GM12891 (cell line): ENCODE data around the gene HOXD4.

Source experiments
- DNase-seq: peaks from one replicate; pipeline ENCODE4 v3.0.0; 2011; ENCODE audit warnings: low spot score; ENCODE audit not compliant: insufficient read length
- FAIRE-seq: peaks from 2 replicates; lab custom pipeline; 2011; peaks lifted over from hg19 to GRCh38; lab: Jason Lieb, UNC
- PAX5 ChIP-seq: IDR thresholded peaks from 2 replicates; pipeline ENCODE4 v1.6.1; 2011; ENCODE audit warnings: low read length, moderate library complexity, mild to moderate bottlenecking; ENCODE audit not compliant: insufficient read depth, severe bottlenecking
- POLR2A ChIP-seq: IDR thresholded peaks from 2 replicates; pipeline ENCODE4 v1.6.1; 2011; ENCODE audit warnings: low read depth, low read length, control low read depth
- POLR2AphosphoS5 ChIP-seq: IDR thresholded peaks from 2 replicates; pipeline ENCODE4 v1.6.1; 2011; ENCODE audit warnings: low read depth, low read length, control low read depth
- POU2F2 ChIP-seq: IDR thresholded peaks from 2 replicates; pipeline ENCODE4 v1.6.1; 2011; ENCODE audit warnings: low read depth, mild to moderate bottlenecking, control low read depth, low read length, moderate library complexity
- SPI1 ChIP-seq: IDR thresholded peaks from 2 replicates; pipeline ENCODE4 v1.6.1; 2011; ENCODE audit warnings: low read depth, low read length, control low read depth
- TAF1 ChIP-seq: IDR thresholded peaks from 2 replicates; pipeline ENCODE4 v1.6.1; 2011; ENCODE audit warnings: low read depth, low read length, control low read depth

HOXD4 gene

DNA sequence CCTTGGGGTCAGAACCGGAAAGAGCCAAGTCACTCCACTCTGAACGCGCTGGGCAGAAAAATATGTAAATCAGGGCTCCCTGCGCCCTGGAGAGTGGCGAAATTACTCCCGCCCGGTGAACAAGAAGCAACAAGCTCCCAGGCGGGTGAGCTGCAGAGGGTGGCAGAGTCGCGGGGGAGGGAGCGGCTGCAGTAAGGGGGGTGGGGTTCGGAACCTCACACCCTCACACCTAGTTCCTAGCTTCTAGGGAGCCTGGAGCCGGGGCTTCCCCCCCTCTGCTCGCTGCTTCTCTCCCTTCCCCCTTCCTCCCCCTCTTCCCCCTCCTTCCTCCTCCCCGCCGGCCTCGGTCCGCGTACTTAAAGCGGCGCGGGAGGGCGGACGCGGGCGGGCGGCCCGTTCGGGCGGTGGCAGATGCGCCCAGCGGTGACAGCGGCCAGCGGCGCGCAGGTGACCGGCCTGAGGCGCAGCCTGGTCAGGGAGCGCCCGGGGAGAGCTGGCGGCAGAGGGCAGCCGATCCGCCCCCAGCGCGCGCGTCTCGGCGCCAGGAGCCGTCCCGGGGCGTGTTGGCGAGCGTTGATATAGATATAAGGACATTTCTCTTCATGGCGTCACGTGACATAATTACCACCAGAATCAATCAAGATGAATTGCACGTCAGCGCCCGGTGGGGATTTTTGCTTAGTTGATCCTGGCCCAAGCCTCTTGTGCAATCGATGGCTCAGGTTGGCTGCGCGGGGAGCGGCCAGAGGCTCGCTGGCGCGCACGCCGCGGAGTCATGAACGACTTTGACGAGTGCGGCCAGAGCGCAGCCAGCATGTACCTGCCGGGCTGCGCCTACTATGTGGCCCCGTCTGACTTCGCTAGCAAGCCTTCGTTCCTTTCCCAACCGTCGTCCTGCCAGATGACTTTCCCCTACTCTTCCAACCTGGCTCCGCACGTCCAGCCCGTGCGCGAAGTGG is 44.5 kb upstream of the HOXD4 start, which contains the start of gene HOXD11:
Gene HOXD11, plus strand, starts transcription at position 700 of the 959 bp plus-strand sequence. Its CDS starts 76 bp downstream, at position 776.
- TF ChIP-seq PAX5 (no peak), POLR2A (no peak), SPI1 (no peak), POU2F2 (no peak)
- DNase-seq (no peak), FAIRE-seq (no peak)

DNA sequence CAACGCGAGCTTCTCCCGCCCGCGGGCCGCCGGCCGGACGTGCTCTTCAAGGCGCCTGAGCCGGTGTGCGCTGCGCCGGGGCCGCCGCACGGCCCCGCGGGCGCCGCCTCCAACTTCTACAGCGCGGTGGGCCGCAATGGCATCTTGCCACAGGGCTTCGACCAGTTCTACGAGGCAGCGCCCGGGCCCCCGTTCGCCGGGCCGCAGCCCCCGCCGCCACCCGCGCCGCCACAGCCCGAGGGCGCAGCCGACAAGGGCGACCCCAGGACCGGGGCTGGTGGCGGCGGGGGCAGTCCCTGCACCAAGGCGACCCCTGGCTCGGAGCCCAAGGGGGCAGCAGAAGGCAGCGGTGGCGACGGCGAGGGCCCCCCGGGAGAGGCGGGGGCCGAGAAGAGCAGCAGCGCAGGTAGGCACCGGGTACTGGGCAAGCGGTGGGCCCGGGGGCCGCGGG is 43.6 kb upstream of the HOXD4 start:
- DNase-seq: no peak
- no peak for FAIRE-seq
- TF ChIP-seq POLR2AphosphoS5 (no peak), PAX5 (no peak), POLR2A (no peak), POU2F2 (no peak)

DNA sequence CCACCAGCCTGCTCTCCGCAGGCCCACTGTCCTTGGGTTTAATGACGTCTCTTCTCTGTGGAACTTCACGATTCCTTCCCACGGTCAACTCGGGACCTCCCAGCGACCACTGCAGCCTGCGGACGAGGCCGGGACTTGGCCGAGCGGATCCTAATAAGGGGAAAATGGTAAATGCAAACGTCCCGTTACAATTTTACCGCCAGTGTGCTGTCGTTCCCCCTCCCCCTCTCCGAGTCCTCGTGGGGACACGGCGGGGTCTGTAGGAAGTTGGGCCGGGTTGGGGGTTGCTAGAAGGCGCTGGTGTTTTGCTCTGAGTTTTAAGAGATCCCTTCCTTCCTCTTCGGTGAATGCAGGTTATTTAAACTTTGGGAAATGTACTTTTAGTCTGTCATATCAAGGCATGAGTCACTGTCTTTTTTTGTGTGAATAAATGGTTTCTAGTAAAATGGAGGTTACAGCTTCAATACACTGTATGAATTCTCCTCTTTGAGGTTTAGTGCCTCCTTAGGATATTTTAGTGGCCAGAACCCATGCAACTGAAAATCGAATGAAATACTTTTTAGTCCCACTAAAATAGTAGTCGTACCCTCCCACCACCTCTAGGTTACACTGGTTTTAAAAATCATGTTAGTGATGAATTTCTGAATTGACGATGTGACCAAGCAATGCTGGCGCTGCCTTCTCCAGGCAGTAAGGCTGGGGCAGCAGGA is 42.0 kb upstream of the HOXD4 start:
- no peak for TF ChIP-seq SPI1
- no peak for TF ChIP-seq POU2F2
- no peak for TF ChIP-seq POLR2A
- TF ChIP-seq PAX5: no peak
- TF ChIP-seq POLR2AphosphoS5: no peak
- no peak for TF ChIP-seq TAF1
- no peak for FAIRE-seq

DNA sequence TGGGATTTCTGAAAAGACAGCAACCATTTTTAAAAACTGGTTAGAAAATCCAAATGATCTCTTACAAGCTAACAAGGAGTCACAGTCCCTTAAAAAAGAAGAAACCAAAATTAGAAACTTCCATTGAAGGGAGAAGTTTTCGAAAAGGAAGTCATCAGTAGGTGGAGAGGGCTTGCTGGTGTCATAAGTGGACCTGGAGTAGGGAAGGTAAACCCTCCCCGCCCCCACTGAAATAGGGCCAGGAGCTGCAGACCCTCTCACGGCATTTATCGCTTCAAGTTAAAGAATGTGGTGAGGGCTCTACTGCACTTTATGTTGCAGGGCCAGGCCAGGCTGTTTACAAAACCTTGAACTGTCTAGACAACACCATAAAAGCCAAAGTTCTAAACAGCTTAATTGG is 41.4 kb upstream of the HOXD4 start:
- no peak for DNase-seq

More for the DNA sequence above, 42.0 kb upstream of the HOXD4 start:
- DNase-seq: no peak

DNA sequence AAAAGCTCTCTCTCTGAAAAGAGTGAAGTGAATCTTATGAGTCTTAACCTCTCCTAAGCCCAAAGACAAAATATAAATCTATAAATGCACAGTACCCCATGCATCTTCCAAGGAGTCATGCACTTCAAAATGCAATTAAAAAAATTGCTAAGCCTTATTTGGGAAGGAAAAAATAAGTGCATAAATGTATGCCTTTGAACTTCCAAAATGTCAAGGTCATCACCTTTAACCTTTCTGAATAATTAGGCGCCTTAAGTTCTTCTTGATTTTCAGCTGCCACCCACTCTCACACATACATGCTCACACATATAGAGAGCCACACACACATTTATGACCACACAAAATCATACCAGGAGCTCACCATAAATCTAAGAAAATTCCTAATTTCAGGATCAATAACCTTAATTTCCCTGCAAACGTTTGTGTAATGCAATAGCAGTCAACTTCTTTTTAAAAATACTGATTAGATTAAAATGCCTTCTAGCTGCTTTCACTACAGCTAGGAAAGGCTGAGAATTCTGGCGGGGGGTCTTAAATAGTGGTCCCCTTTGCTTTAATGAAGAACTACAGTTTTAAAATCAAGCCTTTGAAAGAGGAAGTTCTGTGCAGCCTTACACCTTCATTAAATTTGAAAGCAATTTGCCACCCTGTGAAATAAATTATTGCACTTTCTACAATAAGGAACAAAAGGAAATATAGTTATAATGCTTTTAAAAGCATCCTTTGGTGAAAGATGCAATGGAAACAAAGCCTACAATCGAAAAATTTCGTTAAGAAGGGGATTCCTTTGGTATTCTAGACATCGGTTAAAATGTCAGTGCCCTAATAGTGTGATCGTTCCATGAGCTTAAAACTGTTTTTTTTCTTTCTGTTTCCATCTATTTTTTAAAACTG is 40.7 kb upstream of the HOXD4 start:
- no peak for DNase-seq
- TF ChIP-seq TAF1 (no peak), POU2F2 (no peak), POLR2AphosphoS5 (no peak), PAX5 (no peak), POLR2A (no peak), SPI1 (no peak)
- FAIRE-seq: no peak

More for the DNA sequence above, 41.4 kb upstream of the HOXD4 start:
- FAIRE-seq: no peak
- TF ChIP-seq POLR2AphosphoS5: no peak
- no peak for TF ChIP-seq POU2F2
- no peak for TF ChIP-seq POLR2A
- TF ChIP-seq PAX5: no peak
- no peak for TF ChIP-seq SPI1
- TF ChIP-seq TAF1: no peak

DNA sequence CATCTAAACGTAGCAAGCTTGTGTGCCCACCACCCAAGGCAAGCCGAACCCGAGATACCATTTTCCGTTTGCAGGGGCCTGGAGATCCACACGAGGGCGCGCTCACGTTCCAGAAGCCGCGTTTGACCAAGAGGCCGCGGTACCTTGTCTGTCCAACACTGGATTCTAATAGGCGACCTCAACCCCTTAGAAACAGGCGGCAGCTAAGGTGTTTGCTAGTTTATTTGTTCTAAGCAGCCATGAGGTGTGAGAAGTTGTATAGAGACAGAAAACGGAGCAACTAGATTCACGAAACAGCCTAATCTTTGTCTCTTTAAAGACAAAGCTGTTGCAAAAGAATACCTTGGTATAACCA is 40.1 kb upstream of the HOXD4 start:
- no peak for DNase-seq
- FAIRE-seq: no peak
- TF ChIP-seq PAX5: no peak
- no peak for TF ChIP-seq TAF1
- no peak for TF ChIP-seq SPI1
- TF ChIP-seq POU2F2: no peak
- no peak for TF ChIP-seq POLR2A
- no peak for TF ChIP-seq POLR2AphosphoS5

DNA sequence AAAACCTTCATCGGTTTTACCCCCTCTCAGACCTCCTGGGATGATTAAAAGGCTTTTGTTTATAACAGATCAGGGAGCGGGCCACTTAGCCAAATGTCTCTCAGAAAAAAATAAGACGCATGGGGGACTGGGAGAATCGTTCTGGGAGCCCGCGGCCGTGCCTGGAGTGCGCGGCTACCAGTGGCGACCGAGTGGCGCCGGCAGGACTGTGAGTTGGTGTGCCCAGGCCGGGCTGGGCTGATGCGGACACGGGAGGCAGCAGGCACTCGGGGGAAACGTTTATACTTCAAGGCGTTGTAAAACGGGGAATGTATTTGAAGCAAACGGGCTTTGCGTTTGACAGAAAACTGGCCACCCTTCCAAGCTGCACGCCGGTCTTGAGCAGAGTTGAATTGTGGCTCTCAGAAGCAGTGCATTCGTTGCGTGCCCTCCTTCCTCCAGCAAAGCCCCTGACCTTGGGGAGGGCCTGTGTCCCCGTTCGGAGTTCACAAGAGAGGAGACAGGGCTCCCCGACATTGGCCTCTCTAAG is 39.4 kb upstream of the HOXD4 start:
- DNase-seq: no peak
- FAIRE-seq: no peak
- TF ChIP-seq SPI1: no peak

DNA sequence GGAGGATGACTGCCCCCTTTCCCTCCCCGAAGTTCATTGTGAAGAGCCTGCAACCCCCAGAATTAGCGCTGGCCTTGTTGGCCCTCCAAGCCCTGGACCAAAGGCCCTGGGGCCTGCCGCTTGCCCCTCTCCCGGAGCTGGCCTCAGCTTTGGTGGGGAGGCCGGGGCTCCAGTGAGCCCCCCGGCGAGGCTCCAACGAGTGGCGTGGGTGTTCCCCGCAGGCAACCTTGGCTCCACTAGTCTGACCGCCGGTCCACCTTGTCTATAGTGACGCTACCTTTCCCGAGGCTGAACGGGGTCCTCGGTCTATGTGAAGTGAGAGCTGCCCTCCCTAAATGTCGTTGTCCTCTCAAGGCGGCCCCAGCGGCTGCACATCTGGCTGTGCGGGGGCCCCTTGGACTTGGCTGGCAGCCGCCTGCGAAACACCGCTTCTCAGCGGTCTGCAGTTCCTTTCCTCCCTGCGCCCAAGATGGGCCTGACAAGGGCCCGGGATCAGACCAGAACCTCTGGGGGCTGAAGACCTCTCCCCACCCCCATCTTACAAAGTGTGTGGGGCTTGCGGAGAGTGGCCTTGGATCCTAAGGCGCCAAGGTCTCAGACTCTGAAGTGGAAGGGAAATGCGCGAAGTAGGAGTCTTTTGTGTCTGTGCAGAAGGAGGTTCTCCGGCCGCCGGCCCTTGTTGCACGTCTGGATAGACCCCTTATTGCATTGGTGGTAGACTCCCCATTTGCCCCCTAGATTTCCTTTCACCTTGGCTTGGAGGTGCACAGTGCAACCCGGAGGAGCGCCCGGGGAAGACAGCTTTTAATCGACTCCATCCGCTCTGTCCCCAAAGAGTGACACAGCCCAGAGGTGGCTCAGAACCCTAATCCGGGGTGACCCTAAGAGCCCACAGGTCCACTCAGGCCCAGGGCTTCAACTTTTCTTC is 38.7 kb upstream of the HOXD4 start:
- no peak for DNase-seq
- no peak for FAIRE-seq
- TF ChIP-seq POLR2A: no peak
- no peak for TF ChIP-seq SPI1
- TF ChIP-seq POLR2AphosphoS5: no peak
- TF ChIP-seq PAX5: no peak
- TF ChIP-seq POU2F2: no peak
- no peak for TF ChIP-seq TAF1
